GM23248 (cell line): ENCODE measurements around the gene CENPQ. TPM values are rescaled to one million over a fixed set of nuclear protein-coding genes. Genes with fewer than 3 reads are reported as not detected.
"Not testable (repeated sequence)": the region's sequence is repeated elsewhere in the genome, so short reads cannot be mapped to it uniquely, and the experiment has no call there.

Source experiments
- DNase-seq: peaks from one replicate; pipeline ENCODE4 v3.0.0-alpha.2; 2015
- H2AFZ ChIP-seq: fragments of 200-600 bp; sonication (generic); 2 replicates; pipeline ENCODE4 v1.6.1; 2016; ENCODE audit warnings: antibody characterized with exemption
- H3F3A ChIP-seq: fragments of 200-600 bp; sonication (generic); 2 replicates; pipeline ENCODE4 v1.6.1; 2016; ENCODE audit warnings: mild to moderate bottlenecking, antibody characterized with exemption, mixed run types; ENCODE audit not compliant: insufficient read depth
- H3K27ac ChIP-seq: fragments of 200-600 bp; sonication (generic); 2 replicates; pipeline ENCODE4 v1.5.1; 2016; ENCODE audit warnings: mild to moderate bottlenecking
- H3K27me3 ChIP-seq: fragments of 200-600 bp; sonication (generic); replicated peaks from 2 replicates; pipeline ENCODE4 v1.6.1; 2016; ENCODE audit warnings: mild to moderate bottlenecking; ENCODE audit not compliant: insufficient read depth
- H3K36me3 ChIP-seq: fragments of 200-600 bp; sonication (generic); 2 replicates; pipeline ENCODE4 v1.6.1; 2016; ENCODE audit warnings: low read depth, mild to moderate bottlenecking
- H3K4me1 ChIP-seq: fragments of 200-600 bp; sonication (generic); 2 replicates; pipeline ENCODE4 v1.6.1; 2016; ENCODE audit warnings: mild to moderate bottlenecking; ENCODE audit not compliant: insufficient read depth
- H3K4me2 ChIP-seq: fragments of 200-600 bp; sonication (generic); one replicate; pipeline ENCODE4 v1.6.1; 2016; ENCODE audit warnings: mild to moderate bottlenecking; ENCODE audit not compliant: unreplicated experiment
- H3K4me3 ChIP-seq: fragments of 200-600 bp; sonication (generic); 2 replicates; pipeline ENCODE4 v1.5.1; 2016; ENCODE audit warnings: mild to moderate bottlenecking
- H3K79me2 ChIP-seq: fragments of 200-600 bp; sonication (generic); 2 replicates; pipeline ENCODE4 v1.6.1; 2016; ENCODE audit warnings: mild to moderate bottlenecking; ENCODE audit not compliant: insufficient read depth
- H3K9ac ChIP-seq: fragments of 200-600 bp; sonication (generic); 2 replicates; pipeline ENCODE4 v1.6.1; 2016; ENCODE audit warnings: mild to moderate bottlenecking
- H3K9me2 ChIP-seq: fragments of 200-600 bp; sonication (generic); 2 replicates; pipeline ENCODE4 v1.6.1; 2016; ENCODE audit warnings: mixed run types, mild to moderate bottlenecking, moderate library complexity; ENCODE audit not compliant: insufficient read depth
- H3K9me3 ChIP-seq: fragments of 200-600 bp; sonication (generic); one replicate; pipeline ENCODE4 v1.6.1; 2017; ENCODE audit warnings: low read depth
- H4K20me1 ChIP-seq: fragments of 200-600 bp; sonication (generic); 2 replicates; pipeline ENCODE4 v1.6.0; 2016; ENCODE audit not compliant: insufficient read depth
- EZH2 ChIP-seq: fragments of 200-600 bp; sonication (generic); IDR thresholded peaks from 2 replicates; pipeline ENCODE4 v1.6.1; 2018; ENCODE audit warnings: antibody characterized with exemption, mild to moderate bottlenecking; ENCODE audit not compliant: insufficient read depth, poor library complexity, severe bottlenecking
- EZH2phosphoT487 ChIP-seq: fragments of 200-600 bp; sonication (generic); IDR thresholded peaks from 2 replicates; pipeline ENCODE4 v1.6.1; 2018; ENCODE audit warnings: antibody characterized with exemption, moderate library complexity, mild to moderate bottlenecking, low read depth; ENCODE audit not compliant: insufficient read depth
- WGBS, 2 experiments: methylation state at CpG; one replicate each; pipeline ENCODE4 v1.1.6; 2015 to 2017; ENCODE audit warnings: low lambda C conversion rate in 2 of 2, low coverage in 1 of 2; ENCODE audit errors: missing lambda C conversion rate in 2 of 2; 5-methylcytosine and 5-hydroxymethylcytosine counted together
- in situ Hi-C: fragments of 300-500 bp; cut with MboI; formaldehyde crosslinking; loops from 2 replicates; pipeline ENCODE4 v1.15.0; 2020
- polyA plus RNA-seq: library from polyadenylated mRNA; unstranded; fragments of >200 nt; fragmentation: Nextera tagmentation; extraction: Ambion mirVana; gene quantifications from 2 replicates; pipeline ENCODE4 v1.2.1, GENCODE V29; 2016
- total RNA-seq: library from RNA; depleted of rRNA; stranded (reverse); fragments of >200 nt; shearing (Covaris generic); gene quantifications from 2 replicates; pipeline ENCODE4 v1.2.3, GENCODE V29; 2014

CENPQ gene
- total and polyA plus RNA-seq, 2 experiments from 2014 or later, result 8.9 to 10.8 TPM

- H4K20me1 ChIP-seq, result no peaks in the 10 kb centered on the region
- H3K27ac ChIP-seq, result no peak overlapping the region
- peaks cover 13% of the 10 kb centered on the region for H3K36me3 ChIP-seq
- no peak overlapping the region for H3K9ac ChIP-seq
- H3K9me2 ChIP-seq, result no peaks in the 10 kb centered on the region
- no peaks in the 10 kb centered on the region for H3K9me3 ChIP-seq
- no peak for DNase-seq
- 99% methylated on average over 9 of the region's 9 CpGs for WGBS, 2 experiments
- no peak overlapping the region for H3K4me2 ChIP-seq
- H2AFZ ChIP-seq, result no peak overlapping the region
- no peaks in the 10 kb centered on the region for H3K27me3 ChIP-seq
- no peak overlapping the region for H3K4me3 ChIP-seq
- H3K4me1 ChIP-seq, result peaks cover 12% of the 10 kb centered on the region
- H3F3A ChIP-seq, result no peaks in the 10 kb centered on the region
- TF ChIP-seq EZH2 (no peak), EZH2phosphoT487 (no peak)
- H3K79me2 ChIP-seq, result peaks cover 53% of the 10 kb centered on the region
- in situ Hi-C loops, result no loop called here
Observed at GRCh38 chr6:49468042-49468441, 4.9 kb downstream of the CENPQ start.

DNA sequence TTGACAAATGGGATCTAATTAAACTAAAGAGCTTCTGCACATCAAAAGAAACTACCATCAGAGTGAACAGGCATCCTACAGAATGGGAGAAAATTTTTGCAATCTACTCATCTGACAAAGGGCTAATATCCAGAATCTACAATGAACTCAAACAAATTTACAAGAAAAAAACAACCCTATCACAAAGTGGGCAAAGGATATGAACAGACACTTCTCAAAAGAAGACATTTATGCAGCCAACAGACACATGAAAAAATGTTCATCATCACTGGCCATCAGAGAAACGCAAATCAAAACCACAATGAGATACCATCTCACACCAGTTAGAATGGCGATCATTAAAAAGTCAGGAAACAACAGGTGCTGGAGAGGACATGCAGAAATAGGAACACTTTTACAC, 13.4 kb downstream of the CENPQ start:
- H3K79me2 ChIP-seq, H3F3A ChIP-seq, H4K20me1 ChIP-seq, DNase-seq, H3K9me2 ChIP-seq, H3K27me3 ChIP-seq, in situ Hi-C loops, H3K4me3 ChIP-seq, H3K4me1 ChIP-seq, H3K4me2 ChIP-seq, H3K27ac ChIP-seq, H2AFZ ChIP-seq, H3K9ac ChIP-seq, H3K9me3 ChIP-seq: not testable (repeated sequence)
- WGBS, 2 experiments, result 100% methylated on average over 2 of the region's 2 CpGs
- peaks cover 15% of the 10 kb centered on the region for H3K36me3 ChIP-seq

- 96 to 97% methylated on average over 3 of the region's 3 CpGs for WGBS, 2 experiments
- no peaks in the 10 kb centered on the region for H3K79me2 ChIP-seq
- TF ChIP-seq EZH2 (no peak), EZH2phosphoT487 (no peak)
- no peak overlapping the region for H3K4me3 ChIP-seq
- H3K9me3 ChIP-seq, result no peaks in the 10 kb centered on the region
- no peaks in the 10 kb centered on the region for H3K36me3 ChIP-seq
- H2AFZ ChIP-seq, result no peak overlapping the region
- no peak overlapping the region for H3K4me2 ChIP-seq
- no peaks in the 10 kb centered on the region for H4K20me1 ChIP-seq
- no peak overlapping the region for H3K27ac ChIP-seq
- no peak overlapping the region for H3K9ac ChIP-seq
- no peaks in the 10 kb centered on the region for H3K9me2 ChIP-seq
- no peaks in the 10 kb centered on the region for H3K4me1 ChIP-seq
- in situ Hi-C loops, result no loop called here
- H3F3A ChIP-seq, result no peaks in the 10 kb centered on the region
- DNase-seq, result no peak
- no peaks in the 10 kb centered on the region for H3K27me3 ChIP-seq
Observed at GRCh38 chr6:49479308-49479970, 16.3 kb downstream of the CENPQ start.

DNA sequence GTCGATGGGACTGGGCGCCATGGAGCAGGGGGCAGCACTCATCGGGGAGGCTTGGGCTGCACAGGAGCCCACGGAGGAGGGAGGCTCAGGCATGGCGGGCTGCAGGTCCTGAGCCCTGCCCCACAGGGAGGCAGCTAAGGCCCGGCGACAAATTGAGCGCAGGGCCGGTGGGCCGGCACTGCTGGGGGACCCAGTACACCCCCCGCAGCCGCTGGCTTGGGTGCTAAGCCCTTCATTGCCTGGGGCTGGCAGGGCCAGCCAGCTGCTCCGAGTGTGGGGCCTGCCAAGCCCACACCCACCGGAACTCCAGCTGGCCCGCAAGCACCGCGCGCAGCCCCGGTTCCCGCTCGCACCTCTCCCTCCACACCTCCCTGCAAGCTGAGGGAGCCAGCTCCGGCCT, 18.7 kb downstream of the CENPQ start:
- WGBS, 2 experiments, result 96 to 97% methylated on average over 14 to 18 of the region's 22 CpGs
- H3K9ac ChIP-seq, H3K4me2 ChIP-seq, H3K9me2 ChIP-seq, H3K36me3 ChIP-seq, H4K20me1 ChIP-seq, DNase-seq, in situ Hi-C loops, H3K27me3 ChIP-seq, H3F3A ChIP-seq, H2AFZ ChIP-seq, H3K4me3 ChIP-seq, H3K27ac ChIP-seq, H3K79me2 ChIP-seq, H3K9me3 ChIP-seq, H3K4me1 ChIP-seq: not testable (repeated sequence)

GRCh38 chr6:49483380-49483779, 20.2 kb downstream of the CENPQ start:
- H3F3A ChIP-seq, DNase-seq, H2AFZ ChIP-seq, in situ Hi-C loops, H4K20me1 ChIP-seq, H3K79me2 ChIP-seq, H3K9me2 ChIP-seq, H3K4me1 ChIP-seq, H3K9me3 ChIP-seq, H3K27me3 ChIP-seq, H3K9ac ChIP-seq, H3K27ac ChIP-seq, H3K4me3 ChIP-seq, H3K4me2 ChIP-seq, H3K36me3 ChIP-seq: not testable (repeated sequence)
- WGBS, 2 experiments, result 91 to 96% methylated on average over 8 to 14 of the region's 14 CpGs
